Measurements from ENCODE around the gene TFF2. TPM values are rescaled to one million over a fixed set of nuclear protein-coding genes. Genes with fewer than 3 reads are reported as not detected.

Gene TFF2
- total and polyA plus RNA-seq, 10 donors, result 0.14 TPM; not detected in 9

GRCh38 chr21:42311816-42312625, 38.8 kb downstream of the TFF2 start:
- peak; percentile 73 for DNase-seq
- intact Hi-C loops (cut with DNase I; ENCODE audit: low total_unique reads), result no loop called here
- H3K36me3 ChIP-seq, result no peaks in the 10 kb centered on the region
- H3K9me3 ChIP-seq, result no peaks in the 10 kb centered on the region
- WGBS, 5 donors, result 67 to 81% (median 74%) methylated on average over 20 to 21 of the region's 21 CpGs
- peaks cover 9 to 64% (median 34%) of the 10 kb centered on the region in 6 donors for H3K4me1 ChIP-seq
- TF ChIP-seq POLR2A (IDR thresholded peaks at IDR 0.05), result no peak
- no peak for TF ChIP-seq CTCF (IDR thresholded peaks at IDR 0.05 in 8 of 11, conservative IDR thresholded peaks at IDR 0.05 in 3 of 11)
- TF ChIP-seq POLR2AphosphoS5 (IDR thresholded peaks at IDR 0.05), result peak in 2 of 3 donors; percentile 6 to 51
- H3K4me3 ChIP-seq, result peak overlapping the region in 2 of 8 donors; percentile 31 to 52
- peaks cover 0 to 39% (median 15%) of the 10 kb centered on the region in 7 donors for H3K27me3 ChIP-seq (replicated peaks in 1 of 7)
- H3K27ac ChIP-seq, result peak overlapping the region in 5 of 8 donors; percentile 53 to 73 (median 65)

- WGBS, 5 donors, result 89 to 96% (median 92%) methylated on average over 14 of the region's 14 CpGs
- Histone ChIP-seq H3K27me3 (replicated peaks in 1 of 7) (peaks cover 0 to 45% (median 15%) of the 10 kb centered on the region in 7 donors), H3K4me1 (peaks cover 9 to 60% (median 34%) of the 10 kb centered on the region in 6 donors), H3K36me3 (no peaks in the 10 kb centered on the region), H3K9me3 (no peaks in the 10 kb centered on the region), H3K27ac (peak overlapping the region in 1 of 8 donors; percentile 38), H3K4me3 (no peak overlapping the region)
- no peak for TF ChIP-seq POLR2AphosphoS5 (IDR thresholded peaks at IDR 0.05)
- TF ChIP-seq POLR2A (IDR thresholded peaks at IDR 0.05), result no peak
- TF ChIP-seq CTCF (IDR thresholded peaks at IDR 0.05 in 8 of 11, conservative IDR thresholded peaks at IDR 0.05 in 3 of 11), result no peak
- DNase-seq, result peak; percentile 61
- intact Hi-C loops (cut with DNase I; ENCODE audit: low total_unique reads), result no loop called here
These were observed 39.6 kb downstream of the TFF2 start for GRCh38 chr21:42311160-42311559.

- Histone ChIP-seq H3K9me3 (no peaks in the 10 kb centered on the region), H3K4me1 (peaks cover 9 to 60% (median 34%) of the 10 kb centered on the region in 6 donors), H3K27ac (peak overlapping the region in 1 of 8 donors; percentile 38), H3K4me3 (no peak overlapping the region), H3K36me3 (no peaks in the 10 kb centered on the region), H3K27me3 (replicated peaks in 1 of 7) (peaks cover 0 to 51% (median 15%) of the 10 kb centered on the region in 7 donors)
- DNase-seq, result peak; percentile 61
- intact Hi-C loops (cut with DNase I; ENCODE audit: low total_unique reads), result no loop called here
- TF ChIP-seq CTCF (IDR thresholded peaks at IDR 0.05 in 8 of 11, conservative IDR thresholded peaks at IDR 0.05 in 3 of 11) (no peak), POLR2A (IDR thresholded peaks at IDR 0.05) (no peak), POLR2AphosphoS5 (IDR thresholded peaks at IDR 0.05) (no peak)
- WGBS, 5 donors, result 82 to 92% (median 89%) methylated on average over 9 to 12 of the region's 12 CpGs
These were observed 40.3 kb downstream of the TFF2 start for GRCh38 chr21:42310411-42311001.

- Histone ChIP-seq H3K27me3 (replicated peaks in 1 of 7) (peaks cover 0 to 58% (median 15%) of the 10 kb centered on the region in 7 donors), H3K4me3 (peak overlapping the region in 1 of 8 donors; percentile 32), H3K9me3 (no peaks in the 10 kb centered on the region), H3K27ac (peak overlapping the region in 2 of 8 donors; percentile 9 to 47), H3K36me3 (no peaks in the 10 kb centered on the region), H3K4me1 (peaks cover 9 to 60% (median 32%) of the 10 kb centered on the region in 6 donors)
- intact Hi-C loops (cut with DNase I; ENCODE audit: low total_unique reads), result no loop called here
- WGBS, 5 donors, result 6 to 13% (median 8%) methylated on average over 15 to 22 of the region's 22 CpGs
- TF ChIP-seq POLR2AphosphoS5 (IDR thresholded peaks at IDR 0.05) (peak in 2 of 3 donors; percentile 14 to 24), CTCF (IDR thresholded peaks at IDR 0.05 in 8 of 11, conservative IDR thresholded peaks at IDR 0.05 in 3 of 11) (peak; percentile 60 to 92 (median 76)), POLR2A (IDR thresholded peaks at IDR 0.05) (no peak)
- peak; percentile 90 for DNase-seq
These were observed 41.0 kb downstream of the TFF2 start for GRCh38 chr21:42309753-42310213.

All from spleen (tissue), 11 donors.